Heart right ventricle (tissue), 16 donors: ENCODE results near the gene MEX3A. TPM values are rescaled to one million over a fixed set of nuclear protein-coding genes. Genes with fewer than 3 reads are reported as not detected.

Experiments used
- ATAC-seq, 8 donors: fragments of 200-7000 bp; cut with Tn5 transposase; one replicate each; pipeline ENCODE4 v1.9.1; 2020; ENCODE audit warnings: mild to moderate bottlenecking in 8 of 8, moderate library complexity in 8 of 8, moderate number of reproducible peaks in 1 of 8
- DNase-seq, 2 donors: peaks; one replicate each; pipeline ENCODE4 v3.0.0-alpha.2; 2020
- H3K27ac ChIP-seq, 10 donors: fragments of 200-600 bp; sonication (generic) in 2 of 10; one replicate each; pipeline versions ENCODE4 v1.5.0 to v1.8.0; 2020 to 2022; ENCODE audit warnings: mild to moderate bottlenecking in 3 of 10
- H3K27me3 ChIP-seq, 7 donors: fragments of 200-600 bp; one replicate each; pipeline ENCODE4 v1.8.0; 2021 to 2022; ENCODE audit warnings: mild to moderate bottlenecking in 2 of 7
- H3K36me3 ChIP-seq, 9 donors: fragments of 200-600 bp; sonication (generic) in 1 of 9; one replicate each; pipeline versions ENCODE4 v1.5.0 to v1.8.0; 2020 to 2022; ENCODE audit warnings: mild to moderate bottlenecking in 2 of 9
- H3K4me1 ChIP-seq, 9 donors: fragments of 200-600 bp; sonication (generic) in 1 of 9; one replicate each; pipeline versions ENCODE4 v1.5.0 to v1.8.0; 2020 to 2022; ENCODE audit warnings: mild to moderate bottlenecking in 4 of 9
- H3K4me3 ChIP-seq, 10 donors: fragments of 200-600 bp; sonication (generic) in 2 of 10; one replicate each; pipeline versions ENCODE4 v1.5.0 to v1.8.0; 2020 to 2022; ENCODE audit warnings: mild to moderate bottlenecking in 7 of 10, moderate library complexity in 2 of 10
- H3K9me3 ChIP-seq, 11 donors: fragments of 200-600 bp in 10 of 11; sonication (generic) in 2 of 11; one replicate each; pipeline versions ENCODE4 v1.5.0 to v1.8.0; 2013 to 2022; ENCODE audit warnings: mild to moderate bottlenecking in 2 of 11, control low read depth in 1 of 11, moderate library complexity in 1 of 11
- CTCF ChIP-seq, 9 donors: fragments of 200-600 bp; sonication (generic) in 2 of 9; IDR thresholded peaks; one replicate each; pipeline versions ENCODE4 v1.5.0 to v1.8.0; 2021 to 2022; ENCODE audit warnings: antibody characterized with exemption in 9 of 9, mild to moderate bottlenecking in 5 of 9, moderate library complexity in 1 of 9
- WGBS, 2 donors: extraction: QIAGEN DNeasy Blood & Tissue Kit; methylation state at CpG; one replicate each; pipeline ENCODE4 v1.1.7; 2013; ENCODE audit warnings: inconsistent platforms in 1 of 2; 5-methylcytosine and 5-hydroxymethylcytosine counted together
- intact Hi-C, 10 donors: fragments of 100-400 bp; cut with DNase I; formaldehyde crosslinking; loops; one replicate each; pipeline versions ENCODE4 v1.11.1 to v1.14.2; 2022
- polyA plus RNA-seq, 2 donors: library from polyadenylated mRNA; stranded (reverse); fragments of 200-250 nt; gene quantifications; one replicate each; pipeline ENCODE4 v1.2.3, GENCODE V29; 2013
- total RNA-seq, 10 donors: library from RNA; stranded (reverse); fragmentation: NEBNext Ultra II Directional in 3 of 10; extraction: Animal tissue kit (Norgen Biotek cat#: 25700) in 3 of 10; gene quantifications; one replicate each; pipeline versions ENCODE4 v1.2.1 to v1.2.4, GENCODE V29; 2021 to 2023
- donor health status: Arrhythmogenic right ventricular cardiomyopathy.
- donor health status: ischemic (EF 13 %, LVEDD 7.1; RV severe dilation, severe dysfunction).
- donor health status: healthy with polysubstance abuse.
- donor health status: DM: no; HTN: yes; CAD: no.
- donor health status: DM: no; HTN: no; CAD: no.
- donor health status: ischemic (EF 25% LVEDD 6.9; RV normal size, moderate dysfunction).
- donor health status: ischemic (EF 25% LVEDD 5.7; RV mildly dilated, moderate dysfunction).
- donor health status: healthy.
- donor health status: DM: yes; HTN: yes; CAD: no.
- donor health status: Ischemic cardiomyopathy.
- donor health status: ischemic (EF 35%, LVEDD 5.7; RV mildly dilated, moderate dysfunction).
- donor health status: nonischemic (EF 11% LVEDD 7.7; RV severe dilation, severe dysfunction).
- donor health status: DM: yes; HTN: yes; CAD: no.
- donor health status: PGD.
- donor health status: ischemic (EF 29% LVEDD 5.4; RV normal size, mild dysfunction).
- donor health status: nonischemic (EF 23%, LVEDD 6.1; RV moderate dilation, normal function).

MEX3A gene
- total and polyA plus RNA-seq, 12 donors, result 0.09 to 0.31 (median 0.19) TPM

GRCh38 chr1:156128654-156129597 is 46.7 kb upstream of the MEX3A start:
- peaks cover 55 to 96% (median 70%) of the 10 kb centered on the region in 9 donors for H3K4me1 ChIP-seq
- 8 to 12% methylated on average over 8 of the region's 8 CpGs for WGBS, 2 donors
- no peak for TF ChIP-seq CTCF (IDR thresholded peaks at IDR 0.05)

GRCh38 chr1:156128308-156128653 is 46.0 kb upstream of the MEX3A start:
- H3K4me3 ChIP-seq, result peak overlapping the region in 9 of 10 donors; percentile 4 to 33 (median 25)
- H3K27ac ChIP-seq, result peak overlapping the region; percentile 92 to 100 (median 98)
- intact Hi-C loops, result loop anchor here in 2 of 10 donors (2.0 kb wide), 1 partner anchor 31 kb away; no protein-coding TSS in a partner anchor
- H3K9me3 ChIP-seq, result no peaks in the 10 kb centered on the region
- ATAC-seq (no peak), DNase-seq (no peak)
- peaks cover 60 to 100% (median 75%) of the 10 kb centered on the region in 9 donors for H3K4me1 ChIP-seq
- no peak for TF ChIP-seq CTCF (IDR thresholded peaks at IDR 0.05)
- 25 to 31% methylated on average over 2 of the region's 2 CpGs for WGBS, 2 donors
- no peaks in the 10 kb centered on the region for H3K27me3 ChIP-seq
- peaks cover 0 to 40% (median 29%) of the 10 kb centered on the region in 9 donors for H3K36me3 ChIP-seq

More at GRCh38 chr1:156128654-156129597, 46.7 kb upstream of the MEX3A start:
- intact Hi-C loops, result loop anchor here in 2 of 10 donors (2.0 kb wide), 1 partner anchor 32 kb away; no protein-coding TSS in a partner anchor
- H3K27me3 ChIP-seq, result no peaks in the 10 kb centered on the region
- H3K27ac ChIP-seq, result peak overlapping the region; percentile 92 to 100 (median 98)
- peaks cover 0 to 47% (median 35%) of the 10 kb centered on the region in 9 donors for H3K36me3 ChIP-seq
- no peaks in the 10 kb centered on the region for H3K9me3 ChIP-seq
- peak overlapping the region in 9 of 10 donors; percentile 4 to 33 (median 25) for H3K4me3 ChIP-seq
- DNase-seq (peak; percentile 42 to 85), ATAC-seq (peak; percentile 2 to 43 (median 38))

GRCh38 chr1:156126630-156127534 is 44.6 kb upstream of the MEX3A start:
- Histone ChIP-seq H3K27ac (peak overlapping the region; percentile 90 to 100 (median 98)), H3K9me3 (no peaks in the 10 kb centered on the region), H3K4me3 (peak overlapping the region in 8 of 10 donors; percentile 9 to 91 (median 24)), H3K36me3 (peaks cover 0 to 26% (median 15%) of the 10 kb centered on the region in 9 donors), H3K4me1 (peaks cover 66 to 100% (median 89%) of the 10 kb centered on the region in 9 donors), H3K27me3 (no peaks in the 10 kb centered on the region)
- no peak for DNase-seq
- TF ChIP-seq CTCF (IDR thresholded peaks at IDR 0.05), result no peak
- 23 to 27% methylated on average over 15 of the region's 15 CpGs for WGBS, 2 donors
- intact Hi-C loops, result no loop called here
- ATAC-seq, result peak in 2 of 8 donors; percentile 3 to 9
